K562 (cell line): Measurements from ENCODE around the gene PNPLA2. TPM values are rescaled to one million over a fixed set of nuclear protein-coding genes. Genes with fewer than 3 reads are reported as not detected.

Experiments
- BRCA1 ChIP-seq, 2 experiments: fragments of 450-650 bp in 1 of 2; sonication (generic) in 1 of 2; formaldehyde crosslinking in 1 of 2; IDR thresholded peaks; 2 replicates each; pipeline versions ENCODE4 v1.5.0 to v1.6.1; 2017 to 2020; ENCODE audit warnings: mild to moderate bottlenecking in 1 of 2, missing genetic modification reagents in 1 of 2
- CCNT2 ChIP-seq: IDR thresholded peaks from 2 replicates; pipeline ENCODE4 v1.6.1; 2011; ENCODE audit warnings: borderline replicate concordance, low read depth, mild to moderate bottlenecking, moderate library complexity, mixed read lengths, low read length; ENCODE audit not compliant: insufficient read length; ENCODE audit errors: extremely low read depth
- GABPB1 ChIP-seq: sonication (generic); formaldehyde crosslinking; IDR thresholded peaks from 2 replicates; pipeline ENCODE4 v1.8.0; 2022; ENCODE audit warnings: mild to moderate bottlenecking, missing genetic modification reagents
- MYBL2 ChIP-seq, 2 experiments: fragments of 450-650 bp in 1 of 2; sonication (generic) in 1 of 2; formaldehyde crosslinking in 1 of 2; IDR thresholded peaks; 2 replicates each; pipeline versions ENCODE4 v1.6.1 to v1.8.1; 2017 to 2022; ENCODE audit warnings: borderline replicate concordance in 1 of 2, inconsistent platforms in 1 of 2, low read depth in 1 of 2, mild to moderate bottlenecking in 1 of 2, missing genetic modification reagents in 1 of 2, moderate library complexity in 1 of 2
- PBX2 ChIP-seq, 2 experiments: IDR thresholded peaks in 1 of 2; conservative IDR thresholded peaks in 1 of 2; 2 replicates each; pipeline ENCODE4 v1.6.1; 2016; ENCODE audit warnings: low read depth in 2 of 2, mild to moderate bottlenecking in 1 of 2, missing compliant biosample characterization in 1 of 2, missing genetic modification characterization in 1 of 2, moderate library complexity in 1 of 2
- SMARCC2 ChIP-seq: fragments of 450-650 bp; IDR thresholded peaks from 2 replicates; pipeline ENCODE4 v1.6.1; 2017; ENCODE audit warnings: antibody characterized with exemption, moderate library complexity, mild to moderate bottlenecking, low read depth
- WHSC1 ChIP-seq: IDR thresholded peaks from one replicate; pipeline ENCODE4 v1.6.1; 2012; ENCODE audit warnings: low read length, control low read depth, inconsistent platforms
- ZBTB17 ChIP-seq: fragments of 450-650 bp; formaldehyde crosslinking; IDR thresholded peaks from 2 replicates; pipeline ENCODE4 v1.4.0; 2020; ENCODE audit warnings: mild to moderate bottlenecking
- ZNF282 ChIP-seq: sonication (generic); formaldehyde crosslinking; IDR thresholded peaks from 2 replicates; pipeline ENCODE4 v1.8.1; 2023; ENCODE audit warnings: missing genetic modification reagents
- ZNF76 ChIP-seq: fragments of 250-450 bp; sonication (Bioruptor Pico); IDR thresholded peaks from 2 replicates; pipeline ENCODE4 v1.4.0; 2020; ENCODE audit warnings: mild to moderate bottlenecking, moderate library complexity, borderline replicate concordance
- polyA plus RNA-seq, 8 experiments: library from polyadenylated mRNA; depleted of rRNA in 4 of 8; stranded (reverse) in 5 of 8; unstranded in 3 of 8; fragments of >200 nt; fragmentation: Nextera tagmentation in 2 of 8; fragmentation: Illumina TruSeq in 1 of 8; extraction: Ambion mirVana in 2 of 8; extraction: Trizol in 1 of 8; gene quantifications; 2 replicates each; pipeline versions ENCODE4 v1.2.1 to v1.2.3, GENCODE V29; 2011 to 2014; ENCODE audit warnings: inconsistent platforms in 1 of 8, missing spikeins in 1 of 8
- total RNA-seq, 7 experiments: library from RNA; depleted of rRNA in 6 of 7; stranded (reverse); fragments of >200 nt in 6 of 7; fragmentation: Illumina TruSeq in 2 of 7; extraction: Trizol in 2 of 7; gene quantifications; 2 replicates each; pipeline versions ENCODE4 v1.2.1 to v1.2.3, GENCODE V29; 2011 to 2021; ENCODE audit warnings: low replicate concordance in 1 of 7
- TF ChIP-seq, protein P1 (sequence below): fragments of 250-450 bp; sonication (Bioruptor Pico); IDR thresholded peaks from 2 replicates; pipeline ENCODE4 v1.9.0; 2021; ENCODE audit warnings: mild to moderate bottlenecking
- TF ChIP-seq, protein P2 (sequence below): sonication (generic); formaldehyde crosslinking; IDR thresholded peaks from 2 replicates; pipeline ENCODE4 v1.8.1; 2023; ENCODE audit warnings: mild to moderate bottlenecking, missing genetic modification reagents

Gene PNPLA2
- total and polyA plus RNA-seq, 9 of the 15 experiments (the other 6 are each of a cell fraction or from before 2014, with no cell fraction given) = 0.39 to 87.1 (median 8.4) TPM

GRCh38 chr11:777288-778255 lies 41.1 kb upstream of the PNPLA2 start, which contains the start of gene GATD1 (continued):
- TF ChIP-seq MYBL2 (IDR thresholded peaks at IDR 0.05; ENCODE audit: low read depth) (no peak), MYBL2 (CRISPR knock-in tag; IDR thresholded peaks at IDR 0.05; ENCODE audit: borderline replicate concordance) (no peak), GABPB1 (CRISPR knock-in tag) (peak; percentile 67), ZNF282 (CRISPR knock-in tag) (peak; percentile 54), ZNF76 (no peak), CCNT2 (peak; percentile 63), SMARCC2 (no peak), WHSC1 (no peak), PBX2 (CRISPR knock-in tag; IDR thresholded peaks at IDR 0.05; ENCODE audit: low read depth) (no peak), PBX2 (tag; conservative IDR thresholded peaks at IDR 0.05; ENCODE audit: low read depth) (no peak), ZBTB17 (CRISPR knock-in tag) (no peak), BRCA1 (IDR thresholded peaks at IDR 0.05) (no peak), BRCA1 (CRISPR knock-in tag; IDR thresholded peaks at IDR 0.05) (no peak)
- TF ChIP-seq, protein P1, sequence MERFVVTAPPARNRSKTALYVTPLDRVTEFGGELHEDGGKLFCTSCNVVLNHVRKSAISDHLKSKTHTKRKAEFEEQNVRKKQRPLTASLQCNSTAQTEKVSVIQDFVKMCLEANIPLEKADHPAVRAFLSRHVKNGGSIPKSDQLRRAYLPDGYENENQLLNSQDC (CRISPR knock-in tag) = no peak
- TF ChIP-seq, protein P2, sequence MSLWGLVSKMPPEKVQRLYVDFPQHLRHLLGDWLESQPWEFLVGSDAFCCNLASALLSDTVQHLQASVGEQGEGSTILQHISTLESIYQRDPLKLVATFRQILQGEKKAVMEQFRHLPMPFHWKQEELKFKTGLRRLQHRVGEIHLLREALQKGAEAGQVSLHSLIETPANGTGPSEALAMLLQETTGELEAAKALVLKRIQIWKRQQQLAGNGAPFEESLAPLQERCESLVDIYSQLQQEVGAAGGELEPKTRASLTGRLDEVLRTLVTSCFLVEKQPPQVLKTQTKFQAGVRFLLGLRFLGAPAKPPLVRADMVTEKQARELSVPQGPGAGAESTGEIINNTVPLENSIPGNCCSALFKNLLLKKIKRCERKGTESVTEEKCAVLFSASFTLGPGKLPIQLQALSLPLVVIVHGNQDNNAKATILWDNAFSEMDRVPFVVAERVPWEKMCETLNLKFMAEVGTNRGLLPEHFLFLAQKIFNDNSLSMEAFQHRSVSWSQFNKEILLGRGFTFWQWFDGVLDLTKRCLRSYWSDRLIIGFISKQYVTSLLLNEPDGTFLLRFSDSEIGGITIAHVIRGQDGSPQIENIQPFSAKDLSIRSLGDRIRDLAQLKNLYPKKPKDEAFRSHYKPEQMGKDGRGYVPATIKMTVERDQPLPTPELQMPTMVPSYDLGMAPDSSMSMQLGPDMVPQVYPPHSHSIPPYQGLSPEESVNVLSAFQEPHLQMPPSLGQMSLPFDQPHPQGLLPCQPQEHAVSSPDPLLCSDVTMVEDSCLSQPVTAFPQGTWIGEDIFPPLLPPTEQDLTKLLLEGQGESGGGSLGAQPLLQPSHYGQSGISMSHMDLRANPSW = 0 out of 2 replicates have a peak, but pooled peaks have one; percentile 33
